IPS-NIHi7 (cell line): ENCODE measurements around the gene KCNN3.

Experiments
- DNase-seq: peaks from one replicate; pipeline ENCODE4 v3.0.0; 2012; ENCODE audit warnings: mixed read lengths; ENCODE audit errors: extremely low spot score

Gene KCNN3

DNA sequence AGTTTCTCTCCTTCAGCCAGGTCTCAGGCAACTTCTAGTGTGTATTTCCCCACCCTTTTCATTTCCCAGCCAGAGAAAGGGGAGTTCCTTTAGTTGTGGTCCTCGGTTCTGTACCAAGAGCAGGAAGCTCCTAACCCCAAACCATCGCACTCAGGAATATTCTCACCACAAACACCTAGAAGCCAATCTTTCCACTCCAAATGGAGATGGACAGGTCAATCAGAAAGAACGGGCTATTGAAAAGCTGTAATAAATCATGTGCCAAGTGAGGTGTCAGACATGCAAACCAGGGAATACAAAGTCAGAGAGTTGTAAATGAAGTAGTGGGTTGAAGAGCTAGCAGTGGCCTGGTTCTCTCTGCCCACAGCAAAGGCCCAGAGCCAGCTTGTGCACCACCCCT is 77.2 kb downstream of the KCNN3 start:
- DNase-seq, result no peak

- no peak for DNase-seq
Measured at GRCh38 chr1:154791292-154792166, 78.6 kb downstream of the KCNN3 start.

DNA sequence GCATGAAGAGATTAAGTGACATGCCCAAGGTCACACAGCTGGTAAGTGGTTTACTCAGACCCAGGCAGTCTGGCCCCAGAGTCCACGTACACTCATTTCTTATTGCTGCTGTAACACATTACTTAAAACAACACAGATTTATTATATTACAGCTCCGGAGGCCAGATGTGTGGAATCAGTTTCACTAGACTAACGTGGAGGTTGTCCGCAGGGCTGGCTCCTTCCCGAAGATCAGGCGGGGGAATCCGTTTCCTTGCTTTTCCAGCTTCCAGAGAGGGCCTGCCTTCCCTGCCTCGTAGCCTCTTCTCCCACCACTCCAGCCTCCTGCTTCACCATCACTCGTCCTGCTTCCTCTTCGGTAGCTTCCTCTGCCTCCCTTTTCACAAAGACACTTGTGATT is 81.2 kb downstream of the KCNN3 start:
- DNase-seq, result no peak

DNA sequence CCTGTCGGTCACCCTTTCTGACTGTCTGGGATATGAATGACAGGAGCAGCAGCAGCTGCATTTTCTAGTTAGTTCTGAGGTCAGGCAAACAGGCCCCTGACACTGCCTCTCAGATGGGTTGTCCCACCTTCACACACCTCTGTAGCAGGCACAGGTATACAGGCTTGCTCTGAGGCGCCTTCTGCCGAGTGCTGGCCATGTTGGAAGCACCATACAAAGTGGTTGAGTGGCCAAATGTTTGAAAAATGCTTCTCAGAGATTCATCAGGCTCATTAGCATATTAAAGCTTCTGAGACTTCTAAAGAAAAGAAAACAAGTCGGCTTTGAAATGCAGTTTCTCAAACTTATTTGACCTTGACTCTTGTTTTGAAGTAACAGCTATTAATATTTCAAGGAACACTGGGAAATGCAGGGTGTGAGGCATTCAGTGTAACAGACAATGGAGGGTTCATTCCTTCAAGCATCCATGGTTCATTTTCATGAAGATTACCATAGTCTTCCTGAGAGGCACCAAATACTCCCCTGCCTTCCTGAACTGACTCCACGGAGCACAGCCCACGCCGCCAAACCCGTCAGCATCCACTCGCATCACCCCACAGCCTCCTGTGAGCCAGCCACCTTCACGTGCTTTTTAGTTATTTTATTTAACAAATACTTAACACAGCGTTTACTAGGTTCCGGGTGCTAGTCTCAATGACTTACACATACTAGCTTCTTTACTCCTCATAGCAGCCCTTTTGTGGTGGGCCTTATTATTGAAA is 81.8 kb downstream of the KCNN3 start:
- no peak for DNase-seq

DNA sequence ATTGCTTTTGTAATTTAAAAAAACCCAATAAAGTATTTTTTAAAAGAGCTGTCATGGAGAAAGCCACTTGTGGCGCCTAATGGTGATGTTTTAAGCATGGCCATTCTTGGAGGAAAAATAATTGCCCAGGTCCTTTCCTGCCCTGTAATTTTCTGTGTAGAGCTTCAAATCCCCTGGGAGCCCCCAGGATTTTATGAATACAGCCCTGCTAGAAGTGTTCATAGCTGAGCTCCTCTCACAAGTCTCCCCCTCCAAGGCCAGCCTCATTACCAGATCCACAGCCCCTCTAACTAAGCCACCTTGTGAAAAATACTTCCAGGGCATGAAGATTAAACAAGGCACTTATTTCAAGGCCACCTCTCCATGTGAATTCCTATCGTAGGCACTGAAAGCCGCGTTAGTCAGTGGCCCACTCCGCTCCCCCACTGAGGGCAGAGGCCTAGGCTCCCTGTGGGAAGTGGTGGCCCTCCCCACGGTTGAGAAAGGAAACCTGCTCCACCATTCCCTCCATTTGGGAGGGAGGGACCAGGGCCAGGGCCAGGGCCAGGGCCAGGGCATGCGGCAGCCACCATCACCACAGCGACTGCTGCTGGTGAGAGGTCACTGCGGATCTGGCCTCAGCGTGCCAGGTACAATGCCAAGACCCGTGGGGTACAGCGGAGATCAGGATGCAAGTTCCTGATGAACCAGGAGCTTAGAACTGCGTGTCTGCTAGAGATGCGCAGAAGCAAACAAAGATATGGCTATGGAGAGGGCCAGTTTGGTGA is 83.1 kb downstream of the KCNN3 start:
- DNase-seq, result no peak

DNA sequence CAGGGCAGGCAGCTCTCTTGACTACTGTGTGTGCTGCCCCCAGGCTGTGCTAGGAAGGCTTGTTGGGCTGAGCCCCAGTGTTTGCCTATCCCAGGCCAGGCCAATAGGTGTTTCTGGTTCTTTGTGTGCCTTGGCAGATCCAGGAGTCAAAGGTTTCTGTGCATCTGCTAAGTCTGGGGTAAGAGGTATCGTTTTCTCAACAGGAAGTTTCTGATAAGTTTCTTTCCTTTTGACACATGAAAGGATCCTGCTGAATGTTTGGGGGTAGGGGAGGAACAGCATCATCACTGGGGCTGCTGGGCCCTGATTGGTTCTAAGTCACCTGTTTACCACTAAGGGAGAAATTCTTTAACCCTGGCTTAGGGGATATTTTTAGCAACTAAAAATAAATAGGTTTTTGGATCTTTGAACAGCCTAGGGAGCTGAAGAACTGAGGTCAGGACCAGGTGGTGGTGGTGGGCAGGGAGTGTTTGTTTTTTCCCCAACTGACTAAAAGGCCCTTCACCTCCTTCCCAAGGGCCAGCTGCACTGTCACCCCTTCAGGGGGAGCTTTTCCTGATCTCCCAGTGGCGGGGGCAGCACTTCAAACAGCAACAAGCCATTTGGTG is 85.1 kb downstream of the KCNN3 start:
- DNase-seq, result peak; percentile 38

- DNase-seq, result no peak
Measured at GRCh38 chr1:154784416-154784815, 85.7 kb downstream of the KCNN3 start.

- DNase-seq, result no peak
Measured at GRCh38 chr1:154783976-154784375, 86.1 kb downstream of the KCNN3 start.

GRCh38 chr1:154780541-154780940 is 89.5 kb downstream of the KCNN3 start:
- no peak for DNase-seq

DNA sequence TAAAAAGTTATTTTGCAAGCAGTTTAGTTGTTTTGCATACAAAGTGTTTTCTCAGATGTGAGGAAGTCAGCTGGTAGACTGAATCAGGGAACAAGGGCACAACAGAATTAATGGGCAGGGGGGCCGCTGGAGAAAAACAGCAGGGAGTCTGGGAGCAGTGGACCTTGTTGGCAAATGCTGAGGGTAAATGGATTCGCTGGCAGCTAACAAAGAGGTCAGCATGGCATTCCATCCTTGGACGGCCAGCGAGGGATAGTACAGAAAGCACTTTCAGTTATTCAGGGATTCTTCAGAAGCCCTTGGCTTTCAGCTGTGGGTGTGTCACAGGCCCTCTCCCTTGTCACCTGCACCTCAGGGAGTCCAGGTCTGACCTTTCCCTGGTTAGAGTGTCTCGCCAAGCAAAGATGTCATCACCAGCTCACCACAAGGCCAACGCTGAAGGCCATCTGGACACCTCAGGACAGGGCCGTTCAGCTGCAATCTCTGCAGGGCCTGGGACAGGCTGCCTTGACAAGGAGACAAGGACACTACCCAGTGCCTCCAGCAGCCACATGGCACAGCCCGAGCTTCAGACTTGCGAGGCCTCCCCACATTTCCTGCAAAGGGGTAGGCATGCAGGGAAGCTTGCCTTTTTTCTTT is 90.4 kb downstream of the KCNN3 start:
- DNase-seq, result no peak

GRCh38 chr1:154778944-154779343 is 91.1 kb downstream of the KCNN3 start:
- no peak for DNase-seq

GRCh38 chr1:154778275-154778674 is 91.8 kb downstream of the KCNN3 start:
- DNase-seq, result no peak

DNA sequence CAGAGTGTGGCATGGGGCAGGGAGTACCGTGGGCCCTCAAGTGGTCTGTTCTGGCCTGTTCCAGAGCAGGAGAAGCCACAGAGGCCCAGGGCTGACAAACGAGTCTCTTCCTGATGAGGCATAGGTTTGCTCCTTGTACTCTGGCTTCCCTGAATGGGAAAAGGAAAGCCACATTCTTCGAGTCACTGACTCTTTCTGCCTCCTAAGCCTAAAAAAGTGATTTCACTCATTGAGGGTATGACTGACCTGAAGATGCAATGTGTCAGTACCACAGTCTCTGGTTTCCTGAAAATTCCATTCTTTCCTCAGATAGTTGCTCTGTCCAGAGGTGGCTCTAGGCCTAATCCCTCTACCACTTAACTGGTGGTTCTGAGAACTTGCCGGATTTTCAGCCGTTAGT is 92.3 kb downstream of the KCNN3 start:
- DNase-seq, result no peak

DNA sequence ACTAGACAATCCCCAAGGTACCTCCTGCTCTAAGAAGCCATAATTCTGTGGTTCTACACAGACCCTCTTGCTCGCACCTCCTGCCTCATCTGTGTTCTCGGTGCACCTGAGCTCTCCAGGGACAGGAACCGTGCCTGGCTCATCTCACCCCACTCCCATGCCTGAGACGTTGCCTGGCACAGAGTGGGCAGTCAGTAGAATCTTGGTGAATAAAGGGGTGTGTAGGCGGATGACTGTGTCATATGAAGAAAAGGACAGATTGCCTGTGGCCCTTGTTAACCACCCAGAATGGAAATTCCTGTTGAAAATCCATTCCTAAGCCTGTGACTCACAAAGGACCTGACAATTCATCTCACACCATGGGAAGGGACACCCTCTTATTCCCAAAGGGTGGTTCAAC is 92.9 kb downstream of the KCNN3 start:
- DNase-seq, result no peak

- DNase-seq, result no peak
Measured at GRCh38 chr1:154775621-154776605, 94.2 kb downstream of the KCNN3 start.

DNA sequence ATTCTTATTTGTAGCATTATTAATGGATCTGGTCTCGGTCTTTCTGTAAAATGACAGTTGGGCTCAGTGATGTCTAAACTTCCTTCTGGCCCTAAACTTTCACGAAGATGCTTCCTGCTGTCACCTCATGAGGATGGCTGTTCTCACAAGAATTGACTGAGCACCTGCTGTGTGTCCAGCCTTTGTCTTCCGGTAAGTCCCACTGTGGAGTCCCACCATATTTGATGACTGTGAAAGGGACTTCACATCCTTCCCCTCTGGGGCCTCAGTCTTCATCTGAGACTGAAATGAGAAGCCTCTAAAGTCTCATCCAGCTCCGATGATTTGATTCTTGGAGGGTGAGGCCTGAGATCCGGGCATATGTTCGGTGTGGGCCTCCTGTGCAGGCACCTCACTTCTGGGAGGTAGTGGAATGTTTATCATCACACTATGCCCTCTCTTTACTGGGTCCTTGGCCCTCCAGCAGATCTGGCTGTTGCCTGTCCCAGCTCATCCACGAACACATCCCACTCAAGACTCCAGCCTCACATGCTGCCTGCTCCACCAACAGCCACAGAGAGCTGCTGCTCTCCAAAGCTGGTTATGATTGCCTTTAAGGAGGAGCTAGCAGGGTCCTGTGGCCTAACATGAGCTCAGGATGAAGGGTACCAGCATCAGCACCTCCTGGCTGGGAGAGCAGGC is 95.8 kb downstream of the KCNN3 start:
- no peak for DNase-seq

DNA sequence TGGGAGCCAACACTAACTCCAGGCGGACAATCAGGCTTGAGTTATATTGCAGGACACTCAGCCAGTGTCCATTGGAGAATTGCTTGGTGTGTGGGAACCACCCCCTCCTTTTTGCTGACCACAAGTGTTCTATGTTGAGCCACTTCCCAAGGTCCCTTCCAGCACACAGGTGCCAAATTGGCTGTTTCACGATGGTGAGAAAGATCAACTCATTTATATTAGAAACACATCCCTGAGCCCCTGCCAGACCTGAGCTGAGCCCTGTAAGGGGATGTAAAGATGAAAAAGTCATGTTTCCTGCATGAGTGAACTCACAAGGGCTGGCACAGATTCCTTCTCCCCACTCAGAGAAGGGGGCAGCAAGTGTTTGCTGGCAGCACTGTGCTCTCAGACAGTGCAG is 96.5 kb downstream of the KCNN3 start:
- no peak for DNase-seq

- peak; percentile 78 for DNase-seq
Measured at GRCh38 chr1:154772606-154773506, 97.2 kb downstream of the KCNN3 start.

DNA sequence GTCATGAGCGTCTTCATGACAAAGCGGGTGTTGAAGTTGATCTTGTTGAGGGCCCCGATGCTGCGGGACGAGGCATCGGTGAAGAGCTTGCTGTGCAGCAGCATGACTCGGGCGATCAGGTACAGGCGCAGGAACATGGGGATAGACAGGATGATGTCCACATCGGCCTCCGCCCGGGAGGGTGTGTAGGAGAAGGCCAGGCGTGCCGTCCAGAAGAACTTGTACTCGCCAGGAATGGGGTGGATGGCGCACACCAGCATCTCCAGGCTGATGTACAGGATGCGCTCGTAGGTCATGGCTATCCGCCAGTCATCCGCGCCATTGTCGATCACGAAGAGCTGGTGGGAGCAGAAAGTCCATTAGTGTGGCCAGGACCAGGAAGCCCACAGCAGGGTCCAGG is 98.0 kb downstream of the KCNN3 start:
- DNase-seq, result no peak
